Stimulated activated CD8-positive, alpha-beta memory T cell treated with anti-CD3 and anti-CD28 coated beads, Interleukin-12 subunit alpha, Interleukin-12 subunit beta, amount 100 ng/mL, for 1 hour (primary cell): ENCODE results near the gene NCL.
"Not testable (repeated sequence)": the region's sequence is repeated elsewhere in the genome, so short reads cannot be mapped to it uniquely, and the experiment has no call there.

Experiments used
- DNase-seq: peaks from one replicate; pipeline ENCODE4 v3.0.0-alpha.2; 2020; ENCODE audit warnings: low read depth

Gene NCL

GRCh38 chr2:231467613-231468530 is 3.6 kb upstream of the NCL start:
- no peak for DNase-seq

GRCh38 chr2:231467016-231467545 is 2.8 kb upstream of the NCL start:
- DNase-seq, result no peak

GRCh38 chr2:231464576-231465540 is 574 bp upstream of the NCL start:
- peak; percentile 97 for DNase-seq

GRCh38 chr2:231462729-231463465 is 1.4 kb downstream of the NCL start:
- DNase-seq, result no peak

- DNase-seq, result no peak
Measured at GRCh38 chr2:231461516-231461971, 2.7 kb downstream of the NCL start.

GRCh38 chr2:231460841-231461240 is 3.4 kb downstream of the NCL start:
- DNase-seq, result not testable (repeated sequence)

- DNase-seq, result no peak
Measured at GRCh38 chr2:231460073-231460835, 4.0 kb downstream of the NCL start.

GRCh38 chr2:231458368-231458767 is 5.9 kb downstream of the NCL start:
- no peak for DNase-seq

- no peak for DNase-seq
Measured at GRCh38 chr2:231457101-231457500, 7.2 kb downstream of the NCL start.

GRCh38 chr2:231456295-231457004 is 7.8 kb downstream of the NCL start:
- DNase-seq, result no peak

GRCh38 chr2:231455890-231456289 is 8.4 kb downstream of the NCL start:
- DNase-seq, result no peak

- no peak for DNase-seq
Measured at GRCh38 chr2:231455222-231455621, 9.1 kb downstream of the NCL start.

GRCh38 chr2:231454361-231454791 is 9.9 kb downstream of the NCL start:
- no peak for DNase-seq

GRCh38 chr2:231452799-231453508 is 11.3 kb downstream of the NCL start:
- DNase-seq, result no peak

GRCh38 chr2:231450548-231450989 is 13.7 kb downstream of the NCL start:
- no peak for DNase-seq

GRCh38 chr2:231449503-231450054 is 14.7 kb downstream of the NCL start:
- no peak for DNase-seq

GRCh38 chr2:231436957-231437356 is 27.3 kb downstream of the NCL start:
- no peak for DNase-seq

- no peak for DNase-seq
Measured at GRCh38 chr2:231433990-231434389, 30.3 kb downstream of the NCL start.

- no peak for DNase-seq
Measured at GRCh38 chr2:231431606-231432005, 32.7 kb downstream of the NCL start.
